ENCODE data around the gene TULP3.

Gene TULP3

DNA sequence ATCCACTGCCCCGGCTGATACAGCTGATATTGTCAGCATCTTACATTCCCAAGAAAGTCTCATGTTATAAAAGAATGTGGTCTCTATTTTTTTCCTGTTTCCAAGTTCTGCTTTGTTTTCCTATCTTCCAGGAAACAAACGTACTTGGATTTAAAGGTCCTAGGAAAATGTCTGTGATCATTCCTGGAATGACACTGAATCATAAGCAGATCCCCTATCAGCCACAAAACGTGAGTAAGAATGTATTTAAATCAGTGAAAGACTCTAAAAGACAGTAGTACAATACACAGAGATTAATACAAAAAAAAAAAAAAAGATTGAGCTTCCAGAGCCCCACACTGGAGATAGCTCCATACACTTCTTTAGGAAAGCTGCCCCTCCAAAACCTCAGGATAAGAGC lies 46.8 kb downstream of the TULP3 start:
- no peak for DNase-seq (ENCODE audit: low read depth in 1 of 2, low spot score in 1 of 2)
- H3K27ac ChIP-seq (replicated peaks) = no peak overlapping the region
- H3K4me3 ChIP-seq (replicated peaks; ENCODE audit: insufficient read depth, low read length) = no peak overlapping the region
- TF ChIP-seq POLR2AphosphoS5 (IDR thresholded peaks at IDR 0.05; ENCODE audit: low read depth) = no peak
- no peak for TF ChIP-seq SPI1 (IDR thresholded peaks at IDR 0.05; ENCODE audit: borderline replicate concordance, low read depth)
- TF ChIP-seq, protein P1, sequence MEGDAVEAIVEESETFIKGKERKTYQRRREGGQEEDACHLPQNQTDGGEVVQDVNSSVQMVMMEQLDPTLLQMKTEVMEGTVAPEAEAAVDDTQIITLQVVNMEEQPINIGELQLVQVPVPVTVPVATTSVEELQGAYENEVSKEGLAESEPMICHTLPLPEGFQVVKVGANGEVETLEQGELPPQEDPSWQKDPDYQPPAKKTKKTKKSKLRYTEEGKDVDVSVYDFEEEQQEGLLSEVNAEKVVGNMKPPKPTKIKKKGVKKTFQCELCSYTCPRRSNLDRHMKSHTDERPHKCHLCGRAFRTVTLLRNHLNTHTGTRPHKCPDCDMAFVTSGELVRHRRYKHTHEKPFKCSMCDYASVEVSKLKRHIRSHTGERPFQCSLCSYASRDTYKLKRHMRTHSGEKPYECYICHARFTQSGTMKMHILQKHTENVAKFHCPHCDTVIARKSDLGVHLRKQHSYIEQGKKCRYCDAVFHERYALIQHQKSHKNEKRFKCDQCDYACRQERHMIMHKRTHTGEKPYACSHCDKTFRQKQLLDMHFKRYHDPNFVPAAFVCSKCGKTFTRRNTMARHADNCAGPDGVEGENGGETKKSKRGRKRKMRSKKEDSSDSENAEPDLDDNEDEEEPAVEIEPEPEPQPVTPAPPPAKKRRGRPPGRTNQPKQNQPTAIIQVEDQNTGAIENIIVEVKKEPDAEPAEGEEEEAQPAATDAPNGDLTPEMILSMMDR (IDR thresholded peaks at IDR 0.05; ENCODE audit: insufficient read depth, low read length) = no peak
- TF ChIP-seq, protein P2, sequence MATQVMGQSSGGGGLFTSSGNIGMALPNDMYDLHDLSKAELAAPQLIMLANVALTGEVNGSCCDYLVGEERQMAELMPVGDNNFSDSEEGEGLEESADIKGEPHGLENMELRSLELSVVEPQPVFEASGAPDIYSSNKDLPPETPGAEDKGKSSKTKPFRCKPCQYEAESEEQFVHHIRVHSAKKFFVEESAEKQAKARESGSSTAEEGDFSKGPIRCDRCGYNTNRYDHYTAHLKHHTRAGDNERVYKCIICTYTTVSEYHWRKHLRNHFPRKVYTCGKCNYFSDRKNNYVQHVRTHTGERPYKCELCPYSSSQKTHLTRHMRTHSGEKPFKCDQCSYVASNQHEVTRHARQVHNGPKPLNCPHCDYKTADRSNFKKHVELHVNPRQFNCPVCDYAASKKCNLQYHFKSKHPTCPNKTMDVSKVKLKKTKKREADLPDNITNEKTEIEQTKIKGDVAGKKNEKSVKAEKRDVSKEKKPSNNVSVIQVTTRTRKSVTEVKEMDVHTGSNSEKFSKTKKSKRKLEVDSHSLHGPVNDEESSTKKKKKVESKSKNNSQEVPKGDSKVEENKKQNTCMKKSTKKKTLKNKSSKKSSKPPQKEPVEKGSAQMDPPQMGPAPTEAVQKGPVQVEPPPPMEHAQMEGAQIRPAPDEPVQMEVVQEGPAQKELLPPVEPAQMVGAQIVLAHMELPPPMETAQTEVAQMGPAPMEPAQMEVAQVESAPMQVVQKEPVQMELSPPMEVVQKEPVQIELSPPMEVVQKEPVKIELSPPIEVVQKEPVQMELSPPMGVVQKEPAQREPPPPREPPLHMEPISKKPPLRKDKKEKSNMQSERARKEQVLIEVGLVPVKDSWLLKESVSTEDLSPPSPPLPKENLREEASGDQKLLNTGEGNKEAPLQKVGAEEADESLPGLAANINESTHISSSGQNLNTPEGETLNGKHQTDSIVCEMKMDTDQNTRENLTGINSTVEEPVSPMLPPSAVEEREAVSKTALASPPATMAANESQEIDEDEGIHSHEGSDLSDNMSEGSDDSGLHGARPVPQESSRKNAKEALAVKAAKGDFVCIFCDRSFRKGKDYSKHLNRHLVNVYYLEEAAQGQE (IDR thresholded peaks at IDR 0.05; ENCODE audit: insufficient replicate concordance, low read depth) = no peak
- no peak for TF ChIP-seq GABPA (IDR thresholded peaks at IDR 0.05; ENCODE audit: low read depth)
- no peaks in the 10 kb centered on the region for H3K27me3 ChIP-seq (ENCODE audit: insufficient read depth, poor library complexity, severe bottlenecking)

DNA sequence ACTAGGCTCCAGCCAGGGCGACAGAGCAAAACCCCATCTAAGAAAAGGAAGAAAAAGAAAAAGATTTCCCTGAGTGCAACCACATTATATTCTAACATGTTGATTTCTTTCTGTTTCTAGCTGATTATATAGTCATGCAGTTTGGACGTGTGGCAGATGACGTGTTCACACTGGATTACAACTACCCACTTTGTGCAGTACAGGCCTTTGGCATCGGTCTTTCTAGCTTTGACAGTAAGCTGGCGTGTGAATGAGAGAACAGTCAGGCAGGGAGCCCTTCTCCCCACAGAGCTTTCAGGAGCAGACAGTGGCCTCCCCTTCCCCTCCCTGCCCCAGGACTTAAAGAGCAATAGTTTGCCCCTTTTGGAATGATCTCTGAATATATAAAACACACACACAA lies 48.5 kb downstream of the TULP3 start:
- TF ChIP-seq SPI1 (IDR thresholded peaks at IDR 0.05; ENCODE audit: borderline replicate concordance, low read depth) (no peak), POLR2AphosphoS5 (IDR thresholded peaks at IDR 0.05; ENCODE audit: low read depth) (no peak), GABPA (IDR thresholded peaks at IDR 0.05; ENCODE audit: low read depth) (no peak)
- TF ChIP-seq, protein P1 (IDR thresholded peaks at IDR 0.05; ENCODE audit: insufficient read depth, low read length) = no peak
- TF ChIP-seq, protein P2 (IDR thresholded peaks at IDR 0.05; ENCODE audit: insufficient replicate concordance, low read depth) = no peak
- H3K27me3 ChIP-seq (ENCODE audit: insufficient read depth, poor library complexity, severe bottlenecking) = no peaks in the 10 kb centered on the region

DNA sequence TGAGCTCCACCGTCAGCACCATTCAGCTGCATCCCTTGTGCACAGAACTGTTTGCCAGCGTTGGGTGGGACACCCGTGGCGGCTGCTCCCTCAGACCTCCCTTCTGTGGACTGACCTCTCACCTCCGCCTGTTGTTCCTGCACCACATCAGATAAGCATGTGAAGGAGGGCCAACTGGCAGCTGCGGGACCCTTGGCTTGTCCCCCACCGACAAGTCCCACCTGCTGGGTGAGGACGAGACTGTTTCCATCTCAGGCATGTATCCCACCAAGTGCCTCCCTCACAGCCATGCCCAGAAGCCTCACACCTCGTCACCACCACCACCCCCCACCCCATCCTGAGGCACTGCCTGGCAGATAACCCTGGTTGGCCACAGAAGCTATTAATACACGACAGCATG lies 49.9 kb downstream of the TULP3 start:
- no peaks in the 10 kb centered on the region for H3K27me3 ChIP-seq (ENCODE audit: insufficient read depth, poor library complexity, severe bottlenecking)
- no peak overlapping the region for H3K27ac ChIP-seq (replicated peaks)
- DNase-seq (ENCODE audit: low read depth in 1 of 2, low spot score in 1 of 2) = no peak
- no peak overlapping the region for H3K4me3 ChIP-seq (replicated peaks; ENCODE audit: insufficient read depth, low read length)
- TF ChIP-seq GABPA (IDR thresholded peaks at IDR 0.05; ENCODE audit: low read depth) (no peak), SPI1 (IDR thresholded peaks at IDR 0.05; ENCODE audit: borderline replicate concordance, low read depth) (no peak), POLR2AphosphoS5 (IDR thresholded peaks at IDR 0.05; ENCODE audit: low read depth) (no peak)
- TF ChIP-seq, protein P1 (IDR thresholded peaks at IDR 0.05; ENCODE audit: insufficient read depth, low read length) = no peak
- TF ChIP-seq, protein P2 (IDR thresholded peaks at IDR 0.05; ENCODE audit: insufficient replicate concordance, low read depth) = no peak

More for the DNA sequence above, 48.5 kb downstream of the TULP3 start:
- H3K4me3 ChIP-seq (replicated peaks; ENCODE audit: insufficient read depth, low read length) = no peak overlapping the region
- H3K27ac ChIP-seq (replicated peaks) = no peak overlapping the region
- no peak for DNase-seq (ENCODE audit: low read depth in 1 of 2, low spot score in 1 of 2)
